Gastrocnemius medialis (tissue), 4 donors: ENCODE data around the gene DUX4.
"Not testable (repeated sequence)": the region's sequence is repeated elsewhere in the genome, so short reads cannot be mapped to it uniquely, and the experiment has no call there.

Experiments used
- CTCF ChIP-seq, 5 experiments: fragments of 450-650 bp in 3 of 5; fragments of 200-600 bp in 2 of 5; sonication (generic) in 2 of 5; IDR thresholded peaks in 4 of 5; conservative IDR thresholded peaks in 1 of 5; 1 replicate in 4 of 5; 2 replicates in 1 of 5; pipeline ENCODE4 v1.5.1; 2016 to 2019; ENCODE audit warnings: antibody characterized with exemption in 5 of 5, mild to moderate bottlenecking in 3 of 5, moderate library complexity in 3 of 5
- POLR2A ChIP-seq, 2 donors: fragments of 450-650 bp; IDR thresholded peaks; one replicate each; pipeline ENCODE4 v1.6.1; 2017; ENCODE audit warnings: antibody characterized with exemption in 2 of 2, mild to moderate bottlenecking in 2 of 2, moderate library complexity in 2 of 2

DNA sequence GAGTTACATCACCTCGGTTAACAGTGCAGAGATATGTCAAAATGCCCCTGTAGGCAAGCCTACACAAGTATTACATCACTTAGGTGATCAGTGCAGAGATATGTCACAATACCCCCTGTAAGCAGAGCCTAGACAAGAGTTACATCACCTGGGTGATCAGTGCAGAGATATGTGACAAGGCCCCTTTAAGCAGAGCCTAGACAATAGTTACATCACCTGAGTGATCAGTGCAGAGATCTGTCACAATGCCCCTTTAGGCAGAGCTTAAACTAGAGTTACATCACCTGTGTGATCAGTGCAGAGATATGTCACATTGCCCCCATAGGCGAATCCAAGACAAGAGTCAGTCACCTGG lies 6.1 kb downstream of the DUX4 start:
- not testable (repeated sequence) for TF ChIP-seq CTCF (IDR thresholded peaks at IDR 0.05 in 4 of 5, conservative IDR thresholded peaks at IDR 0.05 in 1 of 5); POLR2A (IDR thresholded peaks at IDR 0.05)
